Prostate gland (tissue), 2 donors: ENCODE data around the gene CORO7.

Experiments
- CTCF ChIP-seq, 4 experiments: fragments of 200-600 bp in 2 of 4; fragments of 450-650 bp in 2 of 4; sonication (generic) in 2 of 4; IDR thresholded peaks; 1 replicate in 3 of 4; 2 replicates in 1 of 4; pipeline ENCODE4 v1.5.1; 2016 to 2019; ENCODE audit warnings: antibody characterized with exemption in 4 of 4, mild to moderate bottlenecking in 2 of 4, moderate library complexity in 2 of 4
- POLR2A ChIP-seq: fragments of 450-650 bp; IDR thresholded peaks from one replicate; pipeline ENCODE4 v1.6.1; 2016; ENCODE audit warnings: antibody characterized with exemption, mild to moderate bottlenecking

GRCh38 chr16:4437366-4437765, 21.0 kb upstream of the CORO7 start:
- TF ChIP-seq CTCF (IDR thresholded peaks at IDR 0.05): no peak
- TF ChIP-seq POLR2A: no peak
